Measurements from ENCODE around the gene RDH14. TPM values are rescaled to one million over a fixed set of nuclear protein-coding genes. Genes with fewer than 3 reads are reported as not detected.

The RDH14 gene, protein sequence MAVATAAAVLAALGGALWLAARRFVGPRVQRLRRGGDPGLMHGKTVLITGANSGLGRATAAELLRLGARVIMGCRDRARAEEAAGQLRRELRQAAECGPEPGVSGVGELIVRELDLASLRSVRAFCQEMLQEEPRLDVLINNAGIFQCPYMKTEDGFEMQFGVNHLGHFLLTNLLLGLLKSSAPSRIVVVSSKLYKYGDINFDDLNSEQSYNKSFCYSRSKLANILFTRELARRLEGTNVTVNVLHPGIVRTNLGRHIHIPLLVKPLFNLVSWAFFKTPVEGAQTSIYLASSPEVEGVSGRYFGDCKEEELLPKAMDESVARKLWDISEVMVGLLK
- 19.8 TPM for total RNA-seq

DNA sequence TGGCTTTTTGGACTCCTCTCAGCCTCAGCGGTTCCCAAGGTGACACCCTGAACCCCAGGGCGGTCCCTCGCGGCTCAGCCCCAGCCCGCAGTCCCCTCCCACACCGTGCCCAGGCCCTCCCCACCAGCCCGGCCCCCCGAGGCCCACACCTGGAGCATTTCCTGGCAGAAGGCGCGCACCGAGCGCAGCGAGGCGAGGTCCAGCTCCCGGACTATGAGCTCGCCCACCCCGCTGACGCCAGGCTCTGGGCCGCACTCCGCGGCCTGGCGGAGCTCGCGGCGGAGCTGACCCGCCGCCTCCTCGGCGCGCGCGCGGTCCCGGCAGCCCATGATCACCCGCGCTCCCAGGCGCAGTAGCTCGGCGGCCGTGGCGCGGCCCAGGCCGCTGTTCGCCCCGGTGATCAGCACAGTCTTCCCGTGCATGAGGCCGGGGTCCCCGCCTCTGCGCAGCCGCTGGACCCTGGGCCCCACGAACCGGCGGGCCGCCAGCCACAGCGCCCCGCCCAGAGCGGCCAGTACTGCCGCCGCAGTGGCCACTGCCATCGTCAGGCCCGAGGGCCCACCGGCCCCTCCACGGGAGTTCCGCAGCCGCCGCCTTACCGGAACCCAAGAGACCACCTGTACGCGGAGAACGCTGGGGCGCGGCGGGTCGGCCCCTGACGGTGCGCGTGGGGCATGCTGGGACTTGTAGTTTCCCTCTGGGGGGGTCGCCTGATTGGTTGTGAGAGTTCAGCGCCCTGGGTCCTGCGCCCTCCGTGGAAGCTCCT lies at the start of gene RDH14:
Gene RDH14, minus strand, starts transcription at position 623 of the 766 bp plus-strand sequence. Its CDS starts 81 bp downstream, at position 542.
- intact Hi-C loops (cut with DNase I), result no loop called here

DNA sequence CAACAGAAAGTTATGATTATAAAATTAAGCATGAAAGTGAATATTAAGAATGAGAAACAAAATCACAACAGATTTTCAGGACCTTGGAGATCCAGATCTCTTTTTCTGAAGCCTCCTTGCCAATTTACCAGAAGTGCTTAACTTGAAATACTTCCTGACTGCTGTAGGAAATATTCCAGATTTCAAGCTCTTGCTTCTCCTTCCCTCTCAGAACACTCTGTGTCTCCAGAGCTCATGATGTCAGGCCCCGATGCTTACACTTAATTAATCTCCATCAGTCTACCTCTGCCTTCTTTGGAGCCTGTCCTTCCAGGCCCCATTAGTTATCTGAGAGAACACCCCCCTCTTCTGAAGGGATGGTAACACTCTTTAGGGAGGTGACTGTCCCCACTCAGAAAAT lies 49.6 kb upstream of the RDH14 start:
- no peak for ATAC-seq
- no peak for DNase-seq (ENCODE audit: low spot score)
- intact Hi-C loops (cut with DNase I), result no loop called here

More for the DNA sequence above, at the start of gene RDH14:
- ATAC-seq (peak; percentile 99), DNase-seq (ENCODE audit: low spot score) (peak; percentile 96)

DNA sequence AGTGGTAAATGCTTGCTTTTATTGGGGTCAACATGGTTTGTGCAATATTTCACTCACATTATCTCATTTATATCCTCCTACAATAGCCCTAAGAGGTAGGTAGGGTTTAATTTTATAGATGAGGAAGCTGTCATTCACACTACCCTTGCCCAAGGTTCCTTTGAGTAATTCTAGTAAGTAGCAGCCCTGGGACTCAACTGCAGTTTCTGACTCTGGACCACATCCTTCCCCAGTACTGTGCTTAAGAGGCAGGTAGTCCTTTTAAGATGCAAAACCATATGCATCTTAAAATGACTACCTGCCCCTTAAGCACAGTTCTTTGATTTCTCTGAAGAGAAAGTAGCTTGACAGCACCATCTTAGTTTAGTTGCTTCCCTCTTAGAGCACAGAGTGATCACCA lies 44.7 kb upstream of the RDH14 start:
- intact Hi-C loops (cut with DNase I), result no loop called here
- no peak for ATAC-seq
- no peak for DNase-seq (ENCODE audit: low spot score)

DNA sequence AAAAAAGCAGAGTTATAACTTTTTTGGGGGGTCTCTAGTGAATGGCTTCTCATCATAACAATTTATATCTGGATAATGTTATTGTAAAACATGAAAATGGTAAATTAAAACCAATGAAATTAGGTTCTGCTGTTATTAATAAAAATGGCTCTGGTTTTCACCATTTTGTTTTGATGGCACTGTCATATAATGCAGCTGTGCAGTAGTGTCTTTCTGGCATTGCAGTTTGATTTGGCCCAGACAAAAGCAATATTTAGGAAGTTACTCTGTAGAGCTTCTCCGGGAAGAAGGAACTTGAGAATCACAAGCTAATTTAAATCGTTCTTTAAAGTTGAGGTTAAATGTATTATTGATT lies 44.1 kb upstream of the RDH14 start:
- ATAC-seq, result no peak
- intact Hi-C loops (cut with DNase I), result no loop called here
- no peak for DNase-seq (ENCODE audit: low spot score)

DNA sequence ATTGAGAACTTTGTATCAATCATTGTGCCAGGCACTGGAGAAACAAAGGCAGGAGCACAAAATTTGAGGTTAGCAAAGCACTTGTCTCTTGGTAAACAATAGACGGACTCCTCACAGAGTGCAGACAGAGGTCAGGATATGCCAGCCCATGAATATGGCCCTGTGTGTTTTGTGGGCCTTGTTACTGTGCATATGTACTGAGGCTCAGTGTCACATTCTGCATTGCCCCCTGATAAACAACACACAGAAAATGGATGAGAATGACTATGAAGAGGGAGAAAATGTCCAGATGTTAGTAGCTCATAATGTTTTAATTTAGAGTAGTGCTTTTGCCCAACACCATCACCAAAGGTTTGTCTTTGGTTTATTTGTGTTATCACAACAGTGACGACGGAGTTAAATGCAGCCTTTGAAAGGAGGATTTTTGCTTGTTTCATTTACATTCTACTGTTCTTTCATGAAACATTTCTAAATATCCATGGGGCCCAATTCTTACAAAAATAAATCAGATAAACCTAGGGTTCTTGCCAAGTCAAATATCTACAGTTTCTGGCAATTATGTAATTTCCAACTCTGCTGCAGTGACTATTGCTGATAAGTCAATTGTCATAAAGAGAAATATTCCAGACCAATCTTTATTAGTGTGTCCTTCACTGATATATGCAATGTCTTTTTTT lies 43.5 kb upstream of the RDH14 start:
- DNase-seq (ENCODE audit: low spot score) (no peak), ATAC-seq (no peak)
- intact Hi-C loops (cut with DNase I), result no loop called here

DNA sequence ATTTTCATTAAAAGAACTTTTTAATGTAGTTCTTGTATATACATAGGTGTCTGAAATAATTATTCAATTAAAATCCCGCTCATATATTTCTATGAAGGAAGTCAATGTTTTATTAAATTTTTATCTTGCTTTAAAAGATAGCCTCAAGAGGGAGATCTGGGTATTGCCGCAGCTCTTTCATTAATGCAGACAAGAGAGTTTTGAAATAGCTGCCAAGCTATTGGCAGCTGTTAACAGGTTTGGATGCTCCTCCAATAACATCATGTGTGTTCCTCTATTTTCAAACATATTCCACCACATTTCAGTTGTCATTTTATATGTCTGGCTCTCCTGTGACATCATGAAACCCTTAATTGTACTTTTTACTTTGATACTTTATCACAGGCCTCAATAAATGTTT lies 41.8 kb upstream of the RDH14 start:
- intact Hi-C loops (cut with DNase I), result no loop called here
- DNase-seq (ENCODE audit: low spot score), result no peak
- no peak for ATAC-seq

DNA sequence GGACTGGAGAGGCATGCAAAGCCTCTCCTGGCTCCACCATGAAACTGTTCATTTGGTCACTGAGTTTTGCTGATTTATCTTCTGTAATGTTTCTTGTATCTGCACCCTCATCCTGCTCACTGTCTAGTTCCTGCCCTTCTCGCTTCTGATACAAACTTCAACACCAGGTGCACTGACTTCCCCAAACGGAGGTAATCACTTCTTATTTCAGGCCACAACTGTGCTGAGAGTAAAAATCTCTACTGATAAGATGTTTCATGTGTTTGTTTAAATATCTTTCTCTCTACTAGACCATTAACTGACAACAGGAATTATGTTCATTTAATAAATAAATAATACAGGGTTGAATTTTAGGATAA lies 39.8 kb upstream of the RDH14 start:
- DNase-seq (ENCODE audit: low spot score) (no peak), ATAC-seq (no peak)
- intact Hi-C loops (cut with DNase I), result no loop called here

DNA sequence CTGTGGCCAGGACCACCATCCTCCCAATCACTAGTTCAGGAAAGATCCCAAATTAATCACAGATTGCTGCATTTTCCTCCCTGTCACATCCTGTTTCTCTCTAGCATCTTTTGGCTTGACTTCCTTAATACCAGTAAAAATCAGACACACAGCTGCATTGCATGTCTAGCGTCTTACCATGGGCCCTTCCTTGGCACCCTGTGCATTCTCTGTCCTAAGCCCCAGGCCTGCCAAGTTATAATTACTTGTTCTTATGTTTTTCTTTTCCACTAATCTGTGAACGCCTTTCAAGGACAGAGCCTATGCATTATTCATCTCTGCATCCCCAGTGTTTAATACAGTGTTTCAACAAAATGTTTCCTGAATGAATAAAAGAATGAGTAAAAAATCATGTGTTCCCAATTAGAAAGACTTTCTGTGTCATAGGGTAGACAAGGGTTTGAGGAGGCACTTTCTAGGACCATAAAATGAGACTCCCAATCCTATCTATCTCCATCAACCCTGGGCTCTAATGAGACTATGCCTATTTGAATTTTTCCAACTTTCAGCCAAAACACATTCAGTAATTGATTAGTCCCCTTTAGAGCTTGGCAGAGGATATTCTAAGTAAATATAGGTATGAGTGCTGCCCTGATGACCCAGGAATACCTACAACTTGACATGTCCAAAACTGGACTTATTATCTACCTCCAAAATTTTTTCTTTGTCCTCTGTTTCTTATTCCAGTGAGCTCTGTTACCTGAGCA lies 39.2 kb upstream of the RDH14 start:
- intact Hi-C loops (cut with DNase I), result no loop called here
- DNase-seq (ENCODE audit: low spot score) (no peak), ATAC-seq (peak; percentile 54)

DNA sequence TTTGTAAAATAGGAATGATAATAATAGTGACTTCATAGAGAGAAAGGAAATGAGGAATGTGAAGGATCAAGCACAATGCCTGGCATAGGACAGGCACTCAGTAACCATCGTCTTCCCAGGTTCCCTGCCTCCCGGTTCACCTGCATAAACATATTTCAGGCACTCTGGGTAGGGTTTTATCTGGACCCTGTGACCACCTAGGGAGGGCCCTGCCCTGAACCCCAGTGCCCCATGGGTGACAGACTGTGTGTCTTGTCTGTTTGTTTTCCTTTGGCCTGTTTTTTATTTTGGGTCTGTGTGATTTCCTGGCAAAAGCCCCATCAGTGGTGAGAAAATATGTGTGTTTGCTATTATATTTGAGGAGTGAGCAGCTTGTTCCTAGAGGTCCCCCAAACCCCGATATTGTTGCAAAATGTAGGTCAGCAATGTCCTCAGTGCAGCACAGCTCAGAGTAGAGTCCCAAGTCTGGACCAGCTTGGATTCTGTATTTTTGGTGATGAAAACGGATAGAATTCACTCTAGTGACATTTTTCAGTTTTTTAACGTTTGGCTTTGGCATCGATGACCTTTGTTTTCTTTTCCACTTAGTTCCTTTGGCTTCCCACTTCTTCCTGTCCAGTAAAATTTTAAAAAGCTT lies 38.5 kb upstream of the RDH14 start:
- intact Hi-C loops (cut with DNase I), result no loop called here
- DNase-seq (ENCODE audit: low spot score) (no peak), ATAC-seq (peak; percentile 69)

DNA sequence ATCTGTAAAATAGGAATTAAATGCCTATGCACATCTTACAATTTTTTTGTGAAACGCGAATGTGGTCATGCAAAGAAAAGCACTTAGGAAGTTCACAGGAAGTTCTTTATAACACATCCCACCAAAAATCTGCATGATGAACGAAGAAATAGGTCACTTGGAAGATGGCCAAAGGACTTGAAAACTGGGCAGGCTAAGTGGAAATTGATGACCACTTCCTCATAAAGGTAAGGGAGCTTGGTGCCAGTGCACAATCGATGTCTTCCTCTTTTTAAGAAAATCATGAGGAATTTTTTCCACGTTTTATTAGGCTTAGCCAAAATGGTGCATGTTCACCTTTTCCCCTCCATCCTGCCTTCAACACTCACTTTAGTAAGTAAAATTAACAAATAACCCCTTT lies 37.2 kb upstream of the RDH14 start:
- ATAC-seq (no peak), DNase-seq (ENCODE audit: low spot score) (no peak)
- intact Hi-C loops (cut with DNase I), result no loop called here

DNA sequence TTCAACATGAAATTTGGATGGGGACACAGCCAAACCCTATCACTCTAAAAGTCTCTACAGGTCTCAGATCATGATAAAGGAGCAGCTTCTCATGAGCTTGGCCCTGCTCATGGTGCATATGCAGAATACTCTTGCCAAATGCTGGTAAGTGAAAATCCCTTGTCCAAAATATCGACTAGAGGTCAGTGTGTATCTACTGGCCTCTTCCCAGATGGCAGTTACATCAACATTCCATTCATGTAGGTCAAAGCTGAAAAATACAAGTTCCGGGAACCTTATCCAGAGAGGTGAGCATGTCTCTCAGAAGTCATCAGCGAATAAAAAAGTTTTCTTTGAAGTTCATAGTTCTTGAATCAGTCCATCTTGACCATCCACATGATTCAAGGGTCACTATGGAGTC lies 36.5 kb upstream of the RDH14 start:
- ATAC-seq (no peak), DNase-seq (ENCODE audit: low spot score) (no peak)
- intact Hi-C loops (cut with DNase I), result no loop called here

DNA sequence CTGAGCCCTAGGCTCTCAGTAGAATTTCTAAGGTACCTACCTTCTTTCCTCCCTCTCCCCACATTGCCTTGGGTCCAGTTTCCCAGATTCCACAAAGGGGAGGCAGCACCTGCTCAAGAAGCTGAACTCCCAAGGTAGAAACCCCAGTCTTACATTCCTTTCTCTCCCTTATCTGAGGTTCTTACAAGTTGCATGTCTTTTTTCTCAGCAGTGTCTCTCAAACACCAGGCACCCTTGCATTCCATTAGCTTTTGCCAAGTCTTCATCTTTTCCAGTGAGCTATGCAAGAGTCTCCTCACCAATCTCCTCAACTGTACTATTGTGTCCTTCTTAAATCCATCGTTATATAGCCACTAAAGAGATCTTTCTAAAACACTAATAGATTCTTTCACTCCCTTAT lies 33.0 kb upstream of the RDH14 start:
- ATAC-seq (no peak), DNase-seq (ENCODE audit: low spot score) (no peak)
- intact Hi-C loops (cut with DNase I), result no loop called here

DNA sequence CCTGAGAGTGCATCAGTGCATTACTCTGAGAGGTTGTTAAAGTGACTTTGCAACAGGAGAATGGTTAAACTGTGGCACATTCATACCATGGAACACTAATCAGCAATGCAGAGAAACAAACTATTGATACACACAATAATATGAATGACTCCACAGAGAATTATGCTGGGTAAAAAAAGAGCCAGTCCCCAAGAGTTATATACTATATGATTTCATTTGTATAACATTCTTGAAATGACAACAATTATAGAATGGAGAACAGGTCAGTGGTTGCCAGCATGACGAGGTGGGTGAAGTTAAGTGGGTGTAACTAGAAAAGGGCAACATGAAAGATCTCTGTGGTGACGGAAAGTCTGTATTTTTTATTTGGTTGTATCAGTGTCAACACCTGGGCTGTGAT lies 31.9 kb upstream of the RDH14 start:
- ATAC-seq, result no peak
- intact Hi-C loops (cut with DNase I), result no loop called here
- DNase-seq (ENCODE audit: low spot score), result no peak

DNA sequence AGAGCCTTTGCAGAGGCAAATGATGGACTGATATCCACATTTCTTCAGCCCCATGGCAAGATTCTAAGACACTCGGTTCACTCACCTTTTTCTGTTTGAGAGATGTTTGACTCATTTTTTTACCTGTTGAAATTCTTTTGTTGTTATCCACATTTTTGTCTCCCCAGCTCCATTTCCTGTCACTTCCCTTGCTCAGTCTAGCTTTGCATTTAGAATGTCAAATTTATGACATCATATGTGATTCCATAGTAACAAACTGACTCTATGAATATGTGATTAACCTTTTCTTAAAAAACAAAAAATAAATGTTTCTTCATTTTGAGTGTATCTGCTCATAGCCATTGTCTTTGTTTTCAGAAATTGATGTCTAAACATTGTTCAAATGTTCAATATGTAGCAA lies 28.9 kb upstream of the RDH14 start, which contains the start of gene NT5C1B:
Gene NT5C1B, minus strand, starts transcription at position 216 of the 400 bp plus-strand sequence. Its CDS starts 101 bp downstream, at position 115.
- intact Hi-C loops (cut with DNase I), result no loop called here
- no peak for ATAC-seq
- no peak for DNase-seq (ENCODE audit: low spot score)

DNA sequence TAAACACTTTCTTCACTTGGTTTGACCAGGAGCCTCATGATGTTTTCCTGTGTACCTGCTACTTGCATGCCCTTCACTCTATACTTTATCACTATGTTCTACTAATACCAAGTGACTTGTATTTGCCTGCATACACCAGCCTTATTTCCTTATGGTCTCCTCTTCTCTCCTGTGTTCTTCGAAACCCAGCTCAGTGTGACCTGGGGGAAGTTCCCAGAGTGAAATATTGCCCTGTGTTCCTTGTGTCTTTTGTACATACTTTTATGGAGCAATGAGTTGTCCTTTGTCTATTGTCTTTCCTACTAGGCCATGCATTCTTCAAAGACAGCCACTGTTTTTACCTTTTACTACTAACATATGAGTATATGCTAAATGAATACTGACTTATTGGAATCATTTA lies 28.3 kb upstream of the RDH14 start:
- no peak for ATAC-seq
- intact Hi-C loops (cut with DNase I), result no loop called here
- DNase-seq (ENCODE audit: low spot score), result no peak

DNA sequence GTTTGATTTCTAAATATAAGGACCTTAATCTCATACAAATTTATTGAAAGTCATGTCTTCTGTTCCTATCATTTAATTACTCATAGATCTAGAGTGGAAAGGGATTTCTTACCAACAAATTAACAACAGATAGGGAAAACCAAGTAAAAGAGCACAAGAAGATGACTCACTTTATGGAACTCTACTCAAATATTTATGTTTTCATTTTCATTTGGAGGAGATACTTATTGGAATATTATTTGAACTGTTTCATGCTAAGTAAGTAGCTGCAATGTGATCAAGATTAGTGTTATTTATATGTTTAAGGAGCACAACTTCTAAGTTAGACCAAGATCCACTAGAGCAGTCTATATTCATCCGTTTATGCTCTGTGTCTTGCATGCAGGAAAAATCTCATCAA lies 27.6 kb upstream of the RDH14 start:
- intact Hi-C loops (cut with DNase I), result no loop called here
- ATAC-seq, result no peak
- no peak for DNase-seq (ENCODE audit: low spot score)

DNA sequence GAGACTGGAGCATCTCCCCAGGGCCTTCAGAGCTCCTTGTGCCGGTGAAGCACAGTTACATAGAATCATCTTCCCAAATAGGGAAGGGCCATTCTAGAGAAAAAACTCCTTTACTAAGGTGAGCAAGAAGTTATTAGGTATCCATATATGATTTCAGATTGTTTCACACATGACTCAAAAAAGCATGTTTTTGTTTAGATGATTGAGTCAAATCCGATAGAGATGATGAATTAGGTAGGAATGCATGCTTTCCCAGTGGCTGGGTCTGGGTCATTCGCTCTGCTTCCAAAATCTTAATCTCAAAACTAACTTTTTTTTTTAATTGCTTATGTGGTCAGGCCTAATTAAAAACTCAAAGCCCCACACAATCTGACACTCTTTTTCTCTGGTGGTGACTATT lies 25.1 kb upstream of the RDH14 start:
- ATAC-seq (no peak), DNase-seq (ENCODE audit: low spot score) (no peak)
- intact Hi-C loops (cut with DNase I), result no loop called here

DNA sequence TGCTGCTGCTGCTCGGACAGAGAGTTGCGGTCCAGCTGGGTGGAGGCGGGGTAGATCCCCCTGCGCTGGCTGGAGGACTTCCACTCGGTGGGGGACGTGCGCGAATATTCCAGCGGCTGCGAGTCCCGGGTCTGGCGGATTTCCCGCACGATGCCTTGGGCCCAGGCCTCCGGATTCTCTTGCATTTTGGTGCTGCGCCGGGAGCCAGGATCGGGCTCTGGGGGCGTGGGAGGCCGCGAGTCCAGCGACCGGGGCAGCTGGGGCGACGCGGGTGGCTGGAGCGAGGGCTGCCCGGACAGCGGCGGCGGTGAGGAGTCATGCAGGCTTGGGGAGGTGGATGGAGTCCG lies 24.1 kb upstream of the RDH14 start:
- intact Hi-C loops (cut with DNase I), result no loop called here
- DNase-seq (ENCODE audit: low spot score) (no peak), ATAC-seq (no peak)

DNA sequence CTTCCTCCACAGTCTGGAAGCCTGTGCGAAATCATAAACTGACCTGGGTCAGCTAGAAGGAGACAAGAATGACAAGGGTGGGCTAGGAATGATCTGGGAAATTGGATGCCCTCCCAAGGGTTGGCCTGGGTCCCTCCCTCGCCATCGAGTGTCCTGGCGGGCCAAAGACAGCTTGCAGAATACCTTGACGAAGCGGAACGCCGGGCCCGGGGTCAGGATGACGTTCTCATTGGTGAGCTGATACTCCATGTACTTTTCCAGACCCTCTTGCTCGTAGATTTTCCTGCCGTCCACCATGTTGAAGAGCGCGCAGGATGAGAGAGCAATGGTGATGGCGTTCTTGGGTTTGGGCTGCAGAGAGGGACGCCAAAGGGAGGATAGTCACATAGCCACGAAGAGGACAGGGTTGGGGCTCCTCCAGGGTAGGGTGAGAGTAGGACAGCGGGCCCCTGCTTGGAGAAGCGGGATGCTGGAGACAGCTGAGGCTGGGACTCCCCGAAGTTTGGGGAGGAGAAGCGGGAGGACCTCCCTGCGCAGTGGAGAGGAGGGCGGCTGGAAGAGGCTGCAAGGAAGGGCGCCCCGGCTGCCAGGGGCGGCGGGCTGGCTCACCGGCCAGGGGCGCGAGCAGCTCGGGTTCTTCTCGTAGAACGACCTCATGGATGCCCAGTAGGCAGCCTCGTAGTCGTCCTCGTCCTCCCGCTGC lies 23.6 kb upstream of the RDH14 start:
- intact Hi-C loops (cut with DNase I), result no loop called here
- ATAC-seq, result no peak
- no peak for DNase-seq (ENCODE audit: low spot score)
